Medulla oblongata (tissue), 1 donor: ENCODE results near the gene TMSB15C.
"Not testable (repeated sequence)": the region's sequence is repeated elsewhere in the genome, so short reads cannot be mapped to it uniquely, and the experiment has no call there.

Source experiments
- DNase-seq: peaks from one replicate; pipeline ENCODE4 v3.0.0-alpha.2; 2015; ENCODE audit errors: extremely low spot score

TMSB15C gene

DNA sequence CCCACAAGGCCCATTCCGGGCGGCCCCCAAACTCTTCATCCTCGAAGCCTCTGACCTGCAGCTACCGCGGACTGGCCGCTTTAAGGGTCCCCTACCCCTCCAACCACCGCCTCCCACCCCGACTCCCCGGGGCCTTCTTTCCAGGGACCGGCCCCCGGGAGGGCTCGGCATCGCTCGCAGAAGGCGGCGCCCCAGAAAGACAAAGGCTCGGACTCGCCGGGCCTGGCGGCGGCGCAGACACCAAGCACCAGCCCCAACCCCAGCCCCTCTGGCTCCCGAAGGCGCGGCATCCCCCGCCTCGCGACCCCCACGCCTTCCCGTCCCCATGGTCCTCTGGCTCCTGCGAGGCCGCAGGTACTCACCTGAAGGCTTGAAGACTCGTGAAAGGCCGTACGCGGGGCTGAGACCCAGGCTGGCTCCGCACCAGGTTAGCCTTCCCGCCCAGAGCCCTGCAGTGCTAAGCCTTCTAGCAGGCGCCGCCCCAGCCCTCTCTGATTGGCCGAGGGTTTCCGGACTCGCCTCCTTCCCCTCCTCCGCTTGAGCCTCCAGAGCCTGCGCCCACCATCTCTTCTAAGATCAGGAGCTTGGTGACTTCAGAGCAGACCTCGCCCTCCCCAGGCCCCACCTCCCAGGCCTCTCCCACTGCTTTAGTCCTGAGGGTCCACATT lies at the start of gene TMSB15C:
TMSB15C (minus strand) TSS at position 459 of the 668 bp plus-strand sequence.
- DNase-seq = not testable (repeated sequence)

DNA sequence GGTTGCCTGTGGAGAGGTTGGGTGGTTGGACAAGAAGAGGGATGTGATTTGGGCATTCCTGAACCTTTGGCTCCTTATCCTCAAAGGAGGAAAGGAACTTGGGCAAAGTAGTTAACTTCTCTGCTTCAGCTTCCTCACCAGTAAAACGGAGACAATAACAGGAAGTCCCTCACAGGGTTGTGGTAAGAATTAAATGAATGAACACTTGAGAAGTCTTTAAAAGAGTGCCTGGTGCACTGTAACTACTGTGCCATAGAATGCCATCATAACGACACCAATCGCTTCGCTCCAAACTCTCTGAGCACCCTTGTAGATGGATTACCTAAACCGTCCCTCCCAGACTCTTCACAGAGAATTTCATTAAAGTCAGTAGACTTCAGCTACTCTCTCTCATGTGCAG lies 46.8 kb upstream of the TMSB15C start:
- DNase-seq = no peak

- DNase-seq = no peak
Observed at GRCh38 chrX:104118765-104119164, 42.7 kb upstream of the TMSB15C start.

DNA sequence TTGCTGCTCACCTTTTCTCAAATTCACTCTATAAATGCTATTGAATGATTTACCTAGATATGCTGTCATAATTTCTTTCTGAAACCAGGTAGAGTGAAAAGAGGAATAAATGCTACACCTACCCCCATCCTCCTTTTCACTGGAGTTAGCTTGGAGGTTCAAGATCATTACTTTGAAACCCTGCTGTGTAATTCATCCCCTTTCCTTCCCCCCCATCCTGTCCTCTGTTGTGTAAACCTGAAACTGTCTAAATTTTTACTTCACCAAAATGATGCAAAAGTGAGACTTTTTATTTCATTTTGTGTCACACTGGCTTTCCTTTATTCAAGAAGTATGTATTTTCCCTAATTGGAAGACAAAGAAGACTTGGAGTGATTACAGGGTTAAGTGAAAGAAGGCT lies 41.7 kb upstream of the TMSB15C start:
- no peak for DNase-seq

- peak; percentile 68 for DNase-seq
Observed at GRCh38 chrX:104113222-104113965, 37.4 kb upstream of the TMSB15C start.

DNA sequence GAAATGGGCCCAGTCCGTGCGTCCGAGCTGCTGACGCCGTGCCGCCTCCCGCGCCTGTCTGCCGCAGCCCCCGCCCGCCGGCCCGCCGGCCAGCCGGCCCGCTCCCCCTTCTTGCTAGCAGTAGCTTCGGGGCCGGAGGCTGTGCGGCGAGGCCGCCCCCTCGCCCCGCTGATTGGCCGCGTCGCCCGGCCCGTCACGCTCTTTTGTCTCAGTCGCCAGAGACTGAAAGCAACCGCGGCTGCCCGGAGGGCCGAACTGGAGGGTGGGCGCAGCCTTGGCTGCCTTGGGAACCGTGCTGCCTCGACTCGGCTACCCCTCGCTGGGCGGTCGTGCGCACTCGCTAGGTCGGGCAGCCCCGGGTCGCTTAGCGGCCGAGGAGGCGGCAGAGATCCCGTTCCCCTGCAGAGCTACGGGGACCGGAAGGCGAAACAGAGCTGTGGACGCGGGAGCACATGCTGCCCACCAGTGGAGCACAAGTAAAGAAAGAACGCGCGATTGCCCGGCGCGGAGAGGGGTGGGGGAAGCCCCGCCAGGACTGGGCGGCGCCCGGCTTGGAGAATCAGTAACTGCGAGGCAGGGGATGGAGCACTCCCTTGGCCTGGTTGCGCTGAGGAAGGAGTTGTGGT lies 36.4 kb upstream of the TMSB15C start, which contains the start of gene ZCCHC18:
ZCCHC18 (plus strand) TSS at position 198 of the 626 bp plus-strand sequence. CDS start 1,589 bp downstream, outside the sequence.
- DNase-seq = peak; percentile 46

DNA sequence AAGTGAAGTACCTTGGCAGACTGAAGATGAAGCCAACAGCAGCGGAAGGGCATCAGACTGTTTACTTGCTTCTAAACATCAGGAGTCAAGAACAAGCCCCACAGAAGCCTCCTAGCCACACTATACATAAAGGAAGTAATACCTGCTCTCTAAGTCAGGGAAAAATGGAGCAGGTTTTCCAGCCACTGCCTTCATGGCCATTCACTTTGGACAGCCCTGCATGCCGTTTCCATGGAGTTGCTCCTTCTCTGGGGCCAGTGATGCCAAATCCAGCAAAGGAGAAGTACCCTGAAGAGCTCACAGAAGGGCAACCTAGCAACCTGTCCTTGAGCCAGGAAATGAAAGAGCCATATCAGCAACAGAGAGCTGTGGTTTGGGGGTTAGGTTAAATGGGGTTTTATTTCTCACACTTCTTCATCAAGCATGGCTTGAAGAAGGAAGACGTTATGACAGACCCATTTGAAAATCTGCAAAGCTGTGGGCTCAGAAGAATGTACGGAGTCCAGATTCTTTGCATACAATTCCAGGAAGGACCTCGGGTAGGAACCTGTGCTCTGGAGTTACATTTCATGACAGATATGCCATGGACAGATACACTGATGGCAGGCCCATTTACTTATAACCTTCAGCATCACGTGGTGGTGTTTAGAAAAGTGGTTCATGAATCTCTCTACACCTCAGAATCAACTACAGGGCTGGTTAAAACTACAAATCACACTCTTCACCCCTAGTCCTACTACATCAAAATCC lies 34.6 kb upstream of the TMSB15C start:
- not testable (repeated sequence) for DNase-seq

DNA sequence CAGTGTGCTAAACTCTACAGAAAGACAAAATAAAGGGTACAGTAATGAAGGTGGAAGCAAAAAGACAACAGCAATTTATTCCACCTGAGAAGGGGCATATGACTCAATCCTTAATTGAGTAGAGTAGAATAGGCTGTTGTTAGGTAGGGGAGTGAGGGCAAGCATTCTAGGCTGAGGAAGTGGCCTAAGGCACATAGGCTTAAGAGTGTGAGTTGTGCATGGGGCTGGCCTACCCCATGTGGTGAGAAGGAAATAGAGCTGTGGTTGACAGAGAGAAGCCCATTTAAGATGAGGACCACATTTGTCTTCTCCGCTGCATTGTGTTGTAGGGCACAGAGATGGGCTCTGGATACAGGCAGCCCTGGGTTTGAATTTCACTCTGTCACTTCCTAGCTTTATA lies 32.9 kb upstream of the TMSB15C start:
- no peak for DNase-seq

DNA sequence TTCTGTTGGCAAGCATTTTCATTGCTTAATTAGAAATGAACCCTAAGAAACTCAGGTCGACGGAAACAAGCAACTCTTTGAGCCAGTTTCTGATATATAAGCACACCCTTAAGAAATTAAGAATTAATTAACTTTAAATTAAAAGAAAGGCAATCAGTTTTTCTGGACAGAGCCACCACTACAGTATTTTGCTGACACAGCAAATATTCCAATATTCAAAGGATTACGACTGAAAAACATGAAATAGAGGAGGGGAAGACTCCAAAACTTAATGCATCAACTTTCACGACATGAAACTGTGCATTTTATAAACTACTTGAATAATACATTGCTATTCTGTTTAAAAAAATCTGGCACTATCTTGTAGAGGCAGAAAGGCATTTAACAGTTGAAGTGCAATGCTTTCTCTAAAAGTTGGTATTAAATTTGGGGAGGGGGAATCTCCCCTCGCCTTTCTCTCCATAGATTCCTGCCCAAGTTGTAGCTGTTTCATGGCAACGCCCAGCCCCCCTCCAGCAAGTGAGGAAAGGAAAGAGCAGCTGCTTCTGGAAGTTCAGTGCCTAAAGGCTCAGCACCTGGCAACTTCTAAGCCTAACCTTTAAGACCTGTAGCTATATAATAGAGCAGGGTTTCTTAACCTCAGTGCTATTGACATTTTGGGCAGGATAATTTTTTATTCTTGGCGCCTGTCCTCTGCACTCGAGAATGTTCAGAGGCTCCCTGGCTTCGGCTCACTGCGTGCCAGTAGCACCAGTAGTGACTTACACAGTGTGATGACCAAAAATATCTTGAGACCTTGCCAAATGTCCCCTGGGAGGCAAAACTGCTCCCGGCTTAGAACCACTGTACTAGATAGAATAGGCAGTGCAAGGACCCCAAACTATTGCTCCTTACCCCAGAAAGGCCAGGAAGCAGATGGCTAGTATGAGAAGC lies 29.6 kb upstream of the TMSB15C start:
- no peak for DNase-seq

DNA sequence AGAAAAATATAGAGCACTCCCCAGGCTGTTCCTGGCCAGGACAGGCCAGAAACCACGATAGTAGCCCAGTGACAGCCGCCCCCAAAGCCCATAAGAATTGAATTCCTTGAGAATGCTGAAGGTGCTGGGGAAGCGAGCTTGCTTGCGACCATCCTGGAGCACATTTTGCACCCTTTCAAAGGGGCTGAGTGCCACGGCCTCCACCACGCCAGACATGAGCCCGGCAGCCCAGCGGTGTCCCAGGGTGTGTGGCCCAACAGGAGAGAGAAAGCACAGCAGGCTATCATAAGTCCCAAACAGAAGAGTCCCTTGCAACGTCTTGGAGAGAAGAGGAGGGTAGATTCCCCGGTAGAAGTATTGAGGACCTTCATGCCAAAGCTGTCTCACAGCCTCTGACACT lies 28.6 kb upstream of the TMSB15C start:
- DNase-seq = no peak

GRCh38 chrX:104098919-104099318 lies 22.9 kb upstream of the TMSB15C start:
- no peak for DNase-seq

DNA sequence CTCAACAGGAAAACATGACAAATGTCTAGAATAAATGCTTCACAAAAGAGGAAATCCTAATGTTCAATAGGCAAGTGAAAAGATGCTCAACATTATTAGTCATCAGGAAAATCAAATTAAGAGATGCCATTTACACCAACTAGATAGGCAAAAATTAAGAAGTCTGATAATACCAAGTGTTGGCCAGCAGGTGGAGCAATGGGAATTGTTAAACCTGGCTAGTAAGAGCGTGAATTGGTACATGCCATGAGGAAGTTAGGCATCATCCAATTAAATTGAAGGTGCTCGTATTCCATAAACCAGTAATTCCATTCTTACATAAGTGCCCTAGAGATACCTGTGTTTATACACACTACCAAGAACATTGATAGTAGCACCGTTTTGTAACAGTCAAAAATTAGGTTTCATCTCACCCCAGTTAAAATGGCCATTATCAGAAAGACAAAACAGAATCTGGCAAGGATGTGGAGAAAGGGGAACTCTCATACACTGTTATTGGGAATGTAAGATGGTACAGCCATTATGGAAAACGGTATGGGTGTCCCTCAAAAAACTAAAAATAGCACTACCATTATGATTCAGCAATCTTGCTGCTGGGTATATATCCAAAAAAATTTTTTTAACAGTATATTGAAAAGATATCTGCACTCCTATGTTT lies 22.2 kb upstream of the TMSB15C start:
- peak; percentile 84 for DNase-seq

DNA sequence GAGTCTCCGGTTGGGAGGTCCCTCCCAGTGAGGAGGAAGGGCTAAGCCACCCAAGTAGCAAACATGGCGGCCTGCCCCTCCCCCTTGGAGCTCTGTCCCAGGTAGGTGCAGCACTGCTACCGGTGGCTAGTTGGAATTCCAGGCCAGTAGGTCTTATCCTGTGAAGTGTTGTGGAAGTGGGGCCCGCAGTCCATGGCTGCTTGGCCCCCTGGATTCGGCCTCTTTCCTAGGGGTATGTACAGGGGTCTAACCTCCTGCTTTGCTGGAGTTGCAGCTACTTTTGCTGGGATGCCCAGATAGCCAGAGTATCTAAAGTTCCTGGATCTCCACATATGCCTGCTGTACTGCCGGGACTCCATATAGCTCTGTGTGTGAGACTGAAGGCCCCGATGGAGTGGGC lies 9.9 kb upstream of the TMSB15C start:
- no peak for DNase-seq

- no peak for DNase-seq
Observed at GRCh38 chrX:104085477-104085876, 9.4 kb upstream of the TMSB15C start.

DNA sequence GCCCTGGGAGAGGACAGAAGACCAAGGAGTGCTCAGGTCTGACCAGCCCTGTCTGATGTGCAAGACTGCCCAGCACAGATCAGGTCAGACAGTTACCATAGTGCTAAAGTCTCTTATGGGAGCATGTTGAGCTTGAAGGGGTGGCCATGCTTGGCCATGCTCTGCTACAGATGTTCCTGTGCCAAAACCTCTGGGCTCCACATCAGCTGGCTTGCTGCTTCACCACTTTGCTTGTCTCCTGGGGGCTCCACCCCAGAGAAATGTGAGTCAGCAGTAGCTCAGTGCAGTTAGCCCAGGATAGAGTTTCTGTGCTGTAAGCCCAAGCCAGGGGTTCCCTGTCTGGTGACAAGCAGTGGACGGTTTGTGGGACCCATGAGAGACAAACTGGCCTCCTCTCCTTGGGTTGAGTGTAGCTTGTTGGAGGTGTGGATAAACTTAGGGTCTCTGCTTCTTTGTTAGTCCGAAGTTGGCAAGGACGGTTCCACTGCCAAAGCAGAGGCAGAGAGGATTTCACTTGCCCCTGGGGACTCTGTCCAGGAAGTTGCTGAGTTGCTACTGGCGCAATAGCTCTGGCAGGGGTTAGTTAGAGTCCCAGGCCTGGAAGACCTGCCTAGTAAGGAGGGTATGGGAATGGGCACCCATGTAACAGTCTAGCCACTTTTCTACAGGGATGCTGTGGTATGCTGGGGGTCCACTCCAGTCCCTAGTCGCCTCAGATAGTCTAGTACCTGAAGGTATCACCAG lies 8.7 kb upstream of the TMSB15C start:
- no peak for DNase-seq

GRCh38 chrX:104084063-104084462 lies 8.0 kb upstream of the TMSB15C start:
- no peak for DNase-seq

- not testable (repeated sequence) for DNase-seq
Observed at GRCh38 chrX:104077854-104078253, 1.8 kb upstream of the TMSB15C start.

- not testable (repeated sequence) for DNase-seq
Observed at GRCh38 chrX:104062636-104063035, 13.4 kb downstream of the TMSB15C start.

- DNase-seq = not testable (repeated sequence)
Observed at GRCh38 chrX:104054956-104055355, 21.1 kb downstream of the TMSB15C start.

DNA sequence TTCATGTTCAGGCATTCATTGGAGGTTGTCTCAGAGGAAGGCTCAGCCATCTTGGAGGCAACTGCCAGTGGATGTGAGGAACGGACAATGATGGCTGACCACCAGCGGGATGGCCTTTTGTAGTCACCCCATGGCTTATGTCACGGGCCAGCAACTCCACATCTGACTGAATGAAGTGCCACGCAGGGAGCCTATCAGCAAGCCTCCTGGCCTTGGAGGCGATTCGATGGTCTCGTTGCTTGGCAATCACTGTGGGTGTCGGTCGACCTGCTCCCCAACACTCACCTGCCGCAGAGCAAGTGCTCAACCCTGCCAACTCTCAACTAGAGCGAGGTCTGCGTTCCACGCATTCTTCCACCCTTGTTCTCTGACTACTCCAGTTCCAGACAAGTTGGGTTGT lies 28.9 kb downstream of the TMSB15C start:
- DNase-seq = no peak
